ENCODE results near the gene PLEKHH2. TPM values are rescaled to one million over a fixed set of nuclear protein-coding genes. Genes with fewer than 3 reads are reported as not detected.
A peak's percentile ranks its signal among the peaks of the same experiment; 100 is the strongest.

The PLEKHH2 gene
- total and polyA plus RNA-seq, 8 donors = 1.6 to 5.3 (median 3.3) TPM

GRCh38 chr2:43774617-43775016, 137.6 kb downstream of the PLEKHH2 start:
- H3K27ac ChIP-seq = peak overlapping the region; percentile 58 to 93 (median 84)
- TF ChIP-seq, protein P1, sequence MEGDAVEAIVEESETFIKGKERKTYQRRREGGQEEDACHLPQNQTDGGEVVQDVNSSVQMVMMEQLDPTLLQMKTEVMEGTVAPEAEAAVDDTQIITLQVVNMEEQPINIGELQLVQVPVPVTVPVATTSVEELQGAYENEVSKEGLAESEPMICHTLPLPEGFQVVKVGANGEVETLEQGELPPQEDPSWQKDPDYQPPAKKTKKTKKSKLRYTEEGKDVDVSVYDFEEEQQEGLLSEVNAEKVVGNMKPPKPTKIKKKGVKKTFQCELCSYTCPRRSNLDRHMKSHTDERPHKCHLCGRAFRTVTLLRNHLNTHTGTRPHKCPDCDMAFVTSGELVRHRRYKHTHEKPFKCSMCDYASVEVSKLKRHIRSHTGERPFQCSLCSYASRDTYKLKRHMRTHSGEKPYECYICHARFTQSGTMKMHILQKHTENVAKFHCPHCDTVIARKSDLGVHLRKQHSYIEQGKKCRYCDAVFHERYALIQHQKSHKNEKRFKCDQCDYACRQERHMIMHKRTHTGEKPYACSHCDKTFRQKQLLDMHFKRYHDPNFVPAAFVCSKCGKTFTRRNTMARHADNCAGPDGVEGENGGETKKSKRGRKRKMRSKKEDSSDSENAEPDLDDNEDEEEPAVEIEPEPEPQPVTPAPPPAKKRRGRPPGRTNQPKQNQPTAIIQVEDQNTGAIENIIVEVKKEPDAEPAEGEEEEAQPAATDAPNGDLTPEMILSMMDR (IDR thresholded peaks at IDR 0.05) = no peak
- peak in 3 of 4 donors; percentile 45 to 66 (median 49) for ATAC-seq
- no peak for FAIRE-seq
- no peaks in the 10 kb centered on the region for H3K4me1 ChIP-seq
- H3K4me3 ChIP-seq = peak overlapping the region; percentile 39 to 77 (median 44)
- no peak for DNase-seq
- 3 to 5% methylated on average over 7 of the region's 7 CpGs for WGBS, 2 donors
- no peaks in the 10 kb centered on the region for H3K27me3 ChIP-seq
- H3K9me3 ChIP-seq = no peaks in the 10 kb centered on the region
- intact Hi-C loops (cut with DNase I) = no loop called here
- no peaks in the 10 kb centered on the region for H3K36me3 ChIP-seq

DNA sequence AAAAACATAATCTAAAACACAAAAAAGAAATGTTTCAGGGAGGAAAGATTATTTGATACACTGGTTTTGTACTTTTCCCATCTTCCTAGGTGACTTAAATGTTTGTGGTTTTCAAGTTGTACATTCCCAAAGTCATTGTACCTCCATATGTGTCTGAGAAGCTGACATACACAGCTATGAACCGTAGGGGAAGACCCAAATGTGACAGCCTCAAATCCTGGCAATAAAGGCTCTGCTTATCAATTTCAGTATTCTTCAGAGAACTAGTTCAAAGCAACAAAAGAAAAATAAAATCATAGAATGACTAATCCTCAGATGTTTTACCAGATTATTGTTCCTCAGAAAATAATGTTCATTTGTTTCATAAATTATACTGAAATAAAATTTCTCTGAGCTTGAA, 139.3 kb downstream of the PLEKHH2 start:
- no peaks in the 10 kb centered on the region for H3K36me3 ChIP-seq
- H3K4me3 ChIP-seq = no peak overlapping the region
- no peak for FAIRE-seq
- no peaks in the 10 kb centered on the region for H3K4me1 ChIP-seq
- no peak for ATAC-seq
- no peak for DNase-seq
- TF ChIP-seq, protein P1 (IDR thresholded peaks at IDR 0.05) = no peak
- H3K27ac ChIP-seq = no peak overlapping the region
- no peaks in the 10 kb centered on the region for H3K9me3 ChIP-seq
- WGBS, 2 donors = 86 to 87% methylated on average over 1 of the region's 1 CpG
- intact Hi-C loops (cut with DNase I) = no loop called here
- no peaks in the 10 kb centered on the region for H3K27me3 ChIP-seq

DNA sequence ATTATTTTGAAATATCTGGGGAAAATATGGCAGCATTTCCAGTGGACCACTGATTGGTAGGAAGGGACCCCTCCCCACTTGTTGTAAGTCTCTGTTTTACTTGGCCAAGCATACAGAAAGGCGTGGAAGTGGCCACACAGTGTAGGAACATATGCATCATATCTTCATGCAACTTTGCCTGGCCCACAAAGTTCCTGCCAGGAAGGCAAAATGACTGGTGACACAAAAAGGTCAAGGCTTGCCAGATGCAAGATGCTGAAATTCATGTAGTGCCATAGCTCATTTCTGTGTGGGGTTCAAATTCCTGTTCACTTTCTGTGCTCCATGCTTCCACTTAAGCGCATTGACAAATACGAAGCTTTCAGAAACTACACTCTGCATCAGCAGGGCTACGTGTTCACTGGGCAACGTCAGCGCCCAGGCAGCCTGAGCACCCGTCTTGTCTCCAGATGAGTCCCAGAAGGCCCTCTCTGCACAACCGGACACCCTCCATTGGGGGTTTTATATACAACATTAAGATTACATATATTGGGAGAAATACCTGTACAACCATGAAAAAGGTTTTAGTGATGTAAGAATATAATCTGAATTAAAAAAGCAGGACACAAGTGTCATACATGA, 140.4 kb downstream of the PLEKHH2 start:
- no peaks in the 10 kb centered on the region for H3K27me3 ChIP-seq
- no peak overlapping the region for H3K4me3 ChIP-seq
- no peaks in the 10 kb centered on the region for H3K9me3 ChIP-seq
- no peak for DNase-seq
- whole genome bisulfite sequencing, 2 donors = 93 to 96% methylated on average over 8 of the region's 8 CpGs
- no peak for FAIRE-seq
- no peaks in the 10 kb centered on the region for H3K36me3 ChIP-seq
- H3K4me1 ChIP-seq = no peaks in the 10 kb centered on the region
- no peak overlapping the region for H3K27ac ChIP-seq
- no peak for ATAC-seq
- intact Hi-C loops (cut with DNase I) = no loop called here
- TF ChIP-seq, protein P1 (IDR thresholded peaks at IDR 0.05) = no peak

DNA sequence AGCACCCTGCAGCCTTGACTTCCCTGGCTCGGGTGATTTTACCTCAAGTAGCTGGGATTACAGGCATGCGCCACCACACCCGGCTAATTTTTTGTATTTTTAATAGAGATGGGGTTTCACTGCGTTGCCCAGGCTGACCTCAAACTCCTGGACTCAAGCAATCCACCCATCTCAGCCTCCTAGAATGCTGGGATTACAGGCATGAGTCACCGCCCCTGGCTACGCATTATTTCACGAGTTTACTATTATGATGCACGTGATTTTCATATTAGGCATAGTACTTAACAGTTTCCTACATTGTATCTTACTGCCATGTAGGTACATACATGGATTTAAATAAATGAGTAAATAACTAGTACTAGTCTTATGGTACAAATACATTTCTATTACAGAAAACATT, 141.2 kb downstream of the PLEKHH2 start:
- no peak overlapping the region for H3K27ac ChIP-seq
- intact Hi-C loops (cut with DNase I) = no loop called here
- TF ChIP-seq, protein P1 (IDR thresholded peaks at IDR 0.05) = no peak
- 92 to 95% methylated on average over 8 of the region's 8 CpGs for WGBS, 2 donors
- ATAC-seq (no peak), DNase-seq (no peak), FAIRE-seq (no peak)
- H3K27me3 ChIP-seq = no peaks in the 10 kb centered on the region
- H3K4me3 ChIP-seq = no peak overlapping the region
- no peaks in the 10 kb centered on the region for H3K9me3 ChIP-seq
- H3K36me3 ChIP-seq = no peaks in the 10 kb centered on the region
- no peaks in the 10 kb centered on the region for H3K4me1 ChIP-seq

DNA sequence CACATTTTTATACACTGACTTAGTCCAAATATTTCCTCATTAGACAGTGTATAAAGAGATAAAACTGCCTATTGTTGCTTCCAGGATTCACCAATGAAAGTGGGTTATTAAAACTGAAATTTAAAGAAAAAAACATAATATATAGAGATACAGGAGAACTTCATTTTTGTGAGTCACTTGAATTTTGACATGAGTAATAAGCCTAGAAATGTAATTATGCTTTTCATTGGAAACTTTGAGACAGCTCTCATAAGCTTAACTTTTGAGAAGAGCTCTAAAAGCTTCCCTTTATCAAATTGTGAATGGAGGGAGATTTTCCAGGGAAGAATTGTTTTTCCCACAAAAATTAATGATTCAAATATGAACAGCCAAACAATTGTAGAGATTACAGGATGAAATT, 150.8 kb downstream of the PLEKHH2 start:
- Histone ChIP-seq H3K27me3 (no peaks in the 10 kb centered on the region), H3K4me3 (no peak overlapping the region), H3K27ac (no peak overlapping the region), H3K36me3 (no peaks in the 10 kb centered on the region), H3K9me3 (no peaks in the 10 kb centered on the region), H3K4me1 (no peaks in the 10 kb centered on the region)
- intact Hi-C loops (cut with DNase I) = no loop called here
- TF ChIP-seq, protein P1 (IDR thresholded peaks at IDR 0.05) = no peak
- DNase-seq = no peak
- FAIRE-seq = no peak
- ATAC-seq = no peak
